Stimulated activated CD4-positive, alpha-beta T cell treated with anti-CD3 and anti-CD28 coated beads, Interleukin-2, amount 100 ng/mL, for 48 hours (primary cell): ENCODE data around the gene PIM3.

Experiments
- DNase-seq, 2 donors: peaks; one replicate each; pipeline ENCODE4 v3.0.0-alpha.2; 2020

Gene PIM3

DNA sequence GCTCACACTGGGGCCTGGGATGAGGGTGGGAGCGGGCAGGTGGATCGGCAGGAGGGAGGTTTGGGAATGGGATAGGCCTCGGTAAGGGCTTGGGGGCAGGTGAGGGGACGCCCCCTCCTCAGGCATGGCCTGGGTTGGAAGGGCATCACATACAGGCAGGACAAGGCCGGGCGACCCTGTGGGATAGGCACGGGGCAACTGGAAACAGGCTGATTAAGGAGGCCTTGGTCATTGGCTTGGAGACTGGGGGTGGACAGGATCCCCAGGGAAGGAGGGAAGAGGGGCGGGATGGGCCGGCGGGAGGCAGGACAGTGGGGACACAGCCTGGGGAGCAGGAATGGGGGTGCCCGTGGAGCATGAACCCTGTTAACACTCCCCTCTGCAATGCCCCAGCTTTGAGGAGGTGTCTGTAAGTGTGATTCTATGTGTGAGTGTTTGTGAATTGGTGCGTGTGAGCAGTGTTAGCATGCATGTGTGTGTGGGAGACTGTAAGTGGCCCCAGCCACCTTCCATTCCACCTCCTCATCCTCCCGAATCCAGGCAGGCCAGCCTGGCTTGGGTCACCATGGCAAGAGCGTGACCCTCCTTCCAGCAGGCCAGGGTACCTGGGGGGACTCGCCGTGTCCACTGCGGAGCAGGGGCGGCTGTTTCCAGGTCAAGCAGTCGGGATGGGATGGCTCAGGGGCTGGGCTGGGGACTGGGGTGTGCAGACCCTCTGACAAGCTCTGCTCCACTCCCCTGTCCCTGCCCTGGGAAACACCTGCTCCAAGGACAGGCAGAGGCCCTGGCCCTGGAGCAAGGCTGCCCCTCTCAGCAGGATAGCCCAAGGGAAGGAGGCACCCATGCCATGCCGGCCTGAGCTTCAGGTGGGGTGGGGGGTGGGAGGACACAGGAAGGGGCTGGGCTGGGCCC is 3.4 kb upstream of the PIM3 start:
- no peak for DNase-seq

DNA sequence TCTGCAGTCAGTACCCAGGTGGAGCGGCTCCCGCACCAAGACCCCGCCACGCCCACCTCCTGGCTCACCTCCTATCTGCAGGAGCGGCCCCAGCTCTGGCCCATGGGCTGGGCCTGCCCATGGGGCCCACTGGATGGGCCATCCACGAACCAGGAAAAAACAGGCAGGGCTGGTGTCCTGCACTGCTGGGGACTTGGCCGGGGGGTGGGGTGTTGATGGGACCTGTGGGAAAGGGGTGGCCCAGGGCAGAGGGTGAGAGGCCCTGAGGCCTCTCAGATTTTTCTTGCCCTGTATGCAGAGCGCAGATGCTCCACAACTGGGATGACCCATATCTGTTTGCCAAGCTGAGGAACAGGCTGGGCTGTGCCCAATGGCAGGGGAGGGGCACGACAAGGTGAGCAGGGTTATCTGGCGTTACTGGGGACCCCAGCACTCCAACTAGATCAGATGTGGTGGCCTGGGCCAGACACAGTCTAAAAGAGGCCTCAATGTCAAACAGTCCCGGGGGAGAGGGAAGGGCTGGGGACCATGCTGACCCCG is 2.7 kb upstream of the PIM3 start:
- DNase-seq, result no peak

DNA sequence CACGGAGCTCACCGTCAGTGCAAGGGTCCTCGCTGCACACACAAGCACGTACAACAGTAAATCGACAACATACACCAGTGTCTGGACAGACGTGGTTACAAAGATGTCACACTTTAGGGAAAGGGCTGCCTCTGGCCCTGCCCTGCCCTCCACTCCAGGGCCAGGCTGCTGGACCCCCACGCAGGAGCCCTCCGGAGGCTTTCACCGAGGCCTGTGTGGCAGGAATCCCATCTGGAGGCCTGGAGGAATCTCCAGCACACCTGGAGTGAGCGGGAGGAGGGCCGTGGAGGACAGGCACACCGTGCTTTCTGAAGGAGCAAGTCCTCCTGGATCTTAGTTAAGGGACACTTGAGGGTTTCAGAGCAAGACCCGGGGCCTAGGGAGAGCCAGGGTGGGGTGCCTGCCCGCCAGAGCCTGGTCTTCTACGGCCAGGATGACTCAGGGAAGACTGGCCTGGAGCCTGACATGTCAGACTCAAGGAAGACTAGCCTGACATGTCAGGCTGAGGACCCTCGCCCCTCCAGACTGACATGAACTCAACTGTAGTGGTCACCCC is 2.1 kb upstream of the PIM3 start:
- no peak for DNase-seq

DNA sequence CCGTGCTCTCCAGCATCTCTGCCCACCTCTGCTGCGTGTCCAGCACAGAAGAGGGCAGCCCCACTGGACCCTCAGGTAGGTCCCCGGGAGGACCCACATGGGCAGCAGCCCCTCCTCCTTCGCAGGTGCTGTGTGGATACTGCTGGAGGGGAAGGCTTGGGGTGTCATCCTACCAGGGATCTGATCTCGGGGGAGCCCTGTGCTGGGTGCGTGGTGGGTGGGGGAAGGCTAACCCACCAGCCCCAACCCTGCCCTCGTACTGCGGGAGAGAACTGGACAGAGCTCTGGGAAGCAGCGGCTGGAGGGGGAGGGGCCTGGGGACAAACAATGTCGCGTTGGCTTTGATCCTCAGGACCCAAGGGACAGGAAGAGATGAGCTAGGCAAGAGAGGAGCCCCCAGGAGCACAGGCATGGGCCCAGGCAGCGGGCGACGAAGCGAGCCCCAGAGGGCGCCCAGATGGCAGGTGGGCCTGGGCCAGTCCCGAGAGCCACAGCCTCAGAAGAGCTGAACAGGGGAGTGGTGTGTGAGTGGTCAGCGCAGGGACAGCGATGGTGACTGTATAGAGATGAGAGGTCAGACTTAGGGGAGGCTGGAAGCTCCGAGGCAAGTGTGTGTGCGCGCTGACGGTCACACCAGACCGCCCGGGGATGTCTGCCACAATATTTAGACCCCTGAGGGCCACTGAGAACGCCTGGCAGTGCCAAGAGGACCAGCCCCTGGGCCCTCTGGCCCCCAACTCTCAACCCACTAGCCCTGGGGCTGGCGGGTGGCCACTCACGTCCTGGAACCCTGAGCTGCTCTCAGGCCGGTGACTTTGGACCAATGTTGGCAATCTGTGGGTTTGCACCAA is 1.4 kb upstream of the PIM3 start:
- DNase-seq, result no peak

- DNase-seq, result no peak
Observed at GRCh38 chr22:49959782-49960158, 802 bp upstream of the PIM3 start.

DNA sequence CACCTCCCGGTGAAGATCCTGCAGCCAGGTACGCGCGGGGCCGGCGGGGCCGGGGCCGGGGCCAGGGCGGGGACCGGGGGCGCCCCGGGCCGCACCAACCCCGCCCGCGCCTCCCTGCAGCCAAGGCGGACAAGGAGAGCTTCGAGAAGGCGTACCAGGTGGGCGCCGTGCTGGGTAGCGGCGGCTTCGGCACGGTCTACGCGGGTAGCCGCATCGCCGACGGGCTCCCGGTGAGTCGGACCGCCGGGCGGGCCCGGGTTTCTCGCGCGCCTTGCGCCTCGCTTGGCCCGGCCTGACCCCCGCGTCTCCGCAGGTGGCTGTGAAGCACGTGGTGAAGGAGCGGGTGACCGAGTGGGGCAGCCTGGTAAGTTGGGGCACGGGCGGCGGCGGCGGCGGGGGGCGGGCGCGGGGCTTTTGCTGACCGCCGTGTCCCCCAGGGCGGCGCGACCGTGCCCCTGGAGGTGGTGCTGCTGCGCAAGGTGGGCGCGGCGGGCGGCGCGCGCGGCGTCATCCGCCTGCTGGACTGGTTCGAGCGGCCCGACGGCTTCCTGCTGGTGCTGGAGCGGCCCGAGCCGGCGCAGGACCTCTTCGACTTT is 531 bp downstream of the PIM3 start:
- DNase-seq, result no peak

GRCh38 chr22:49961601-49962011 is 1.0 kb downstream of the PIM3 start:
- no peak for DNase-seq

GRCh38 chr22:49962012-49962750 is 1.6 kb downstream of the PIM3 start:
- peak; percentile 82 to 83 for DNase-seq

- DNase-seq, result no peak
Observed at GRCh38 chr22:49962751-49963646, 2.4 kb downstream of the PIM3 start.

GRCh38 chr22:49963647-49964026 is 3.1 kb downstream of the PIM3 start:
- no peak for DNase-seq

DNA sequence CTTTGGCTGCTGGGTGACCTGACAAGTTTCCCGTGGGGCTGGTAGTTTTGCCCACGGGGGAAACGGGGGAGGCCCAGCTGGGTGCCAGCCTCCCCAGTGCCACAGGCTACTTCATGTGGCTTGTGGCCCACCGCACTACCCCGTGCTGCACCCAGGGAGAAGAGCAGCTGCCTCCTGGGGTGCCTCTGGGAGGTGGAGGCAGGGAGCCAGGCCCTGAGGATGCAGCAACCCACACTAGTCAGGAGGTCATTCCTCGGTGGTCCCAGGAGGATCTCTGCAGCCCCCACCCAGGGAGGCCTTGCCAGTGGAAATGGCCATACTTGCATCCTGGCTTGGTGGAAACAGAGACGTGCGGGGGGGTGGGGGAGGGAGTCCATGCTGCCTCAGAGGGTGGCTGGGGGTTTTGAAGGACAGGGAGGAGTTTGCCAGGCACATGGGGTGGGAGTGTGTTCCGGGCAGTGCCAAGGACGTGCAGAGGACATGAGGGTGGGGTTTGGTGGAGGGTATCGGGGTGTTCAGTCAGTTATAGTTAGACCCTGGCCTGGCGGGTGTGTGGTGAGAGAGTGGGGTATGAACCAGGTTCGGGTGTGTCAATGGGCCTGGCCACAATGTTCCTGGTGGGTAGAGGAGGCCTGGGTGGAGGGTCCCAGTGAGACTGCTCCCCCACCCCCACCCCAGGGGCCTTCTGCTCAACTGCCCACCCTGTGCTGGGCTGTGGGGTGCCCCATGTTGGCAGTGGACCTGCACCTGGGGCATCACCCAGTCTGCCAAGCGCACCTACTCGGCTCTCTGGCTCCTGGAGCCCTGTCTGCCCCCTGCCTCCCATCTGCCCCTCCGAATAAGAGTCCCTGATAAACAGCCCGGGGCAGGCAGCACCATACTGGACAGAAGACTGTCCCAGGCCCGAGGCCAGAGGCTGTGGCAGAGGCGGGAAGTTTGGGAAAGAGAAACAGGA is 3.8 kb downstream of the PIM3 start:
- DNase-seq, result no peak

- no peak for DNase-seq
Observed at GRCh38 chr22:49965091-49966040, 4.8 kb downstream of the PIM3 start.

GRCh38 chr22:49966041-49966773 is 5.6 kb downstream of the PIM3 start:
- DNase-seq, result no peak

DNA sequence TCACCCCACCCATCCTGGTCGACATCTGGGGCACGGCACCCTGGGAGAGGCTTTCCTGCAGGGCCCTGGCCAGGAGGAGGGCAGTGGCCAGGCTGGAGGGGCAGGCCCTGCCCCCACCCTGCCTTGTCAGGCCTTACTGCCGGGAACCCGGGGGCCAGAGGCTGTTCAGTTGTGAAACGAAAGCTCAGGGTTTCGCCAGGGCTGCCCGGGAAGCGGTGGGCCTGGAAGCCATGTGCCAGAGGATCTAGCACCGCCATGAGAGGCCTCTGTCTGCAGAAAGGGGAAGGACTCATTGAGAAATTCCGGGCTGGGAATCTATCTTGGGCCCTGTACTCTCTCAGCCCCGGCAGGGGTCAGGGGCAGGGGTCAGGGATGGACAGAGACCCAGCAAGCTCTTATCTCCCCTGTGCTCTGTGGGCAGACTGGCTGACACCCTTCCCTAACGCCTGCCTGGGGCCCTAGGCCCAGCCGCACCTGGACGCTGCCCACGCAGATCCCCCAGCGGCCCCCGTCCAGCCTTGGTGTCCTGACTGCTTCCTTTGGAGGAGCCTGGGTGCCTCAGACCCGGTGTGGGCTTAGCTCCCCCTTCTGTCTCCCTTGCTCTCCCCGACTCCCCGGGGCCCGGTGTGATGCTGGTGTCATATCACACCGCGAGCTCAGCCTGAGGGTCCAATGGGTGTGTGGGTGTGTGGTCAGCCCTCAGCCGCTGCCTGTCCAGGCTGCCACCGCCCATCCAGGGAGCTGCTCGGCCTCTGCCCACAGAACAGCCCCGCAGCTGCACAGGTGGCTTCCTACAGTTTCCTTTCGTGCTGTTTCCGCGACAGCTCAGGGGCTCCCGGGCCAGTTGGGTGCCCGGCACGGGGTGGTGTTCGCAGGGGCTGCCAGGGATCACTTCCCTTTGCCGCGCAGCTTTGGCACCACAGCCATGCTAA is 6.5 kb downstream of the PIM3 start:
- DNase-seq, result no peak

- DNase-seq, result no peak
Observed at GRCh38 chr22:49967706-49968208, 7.2 kb downstream of the PIM3 start.

DNA sequence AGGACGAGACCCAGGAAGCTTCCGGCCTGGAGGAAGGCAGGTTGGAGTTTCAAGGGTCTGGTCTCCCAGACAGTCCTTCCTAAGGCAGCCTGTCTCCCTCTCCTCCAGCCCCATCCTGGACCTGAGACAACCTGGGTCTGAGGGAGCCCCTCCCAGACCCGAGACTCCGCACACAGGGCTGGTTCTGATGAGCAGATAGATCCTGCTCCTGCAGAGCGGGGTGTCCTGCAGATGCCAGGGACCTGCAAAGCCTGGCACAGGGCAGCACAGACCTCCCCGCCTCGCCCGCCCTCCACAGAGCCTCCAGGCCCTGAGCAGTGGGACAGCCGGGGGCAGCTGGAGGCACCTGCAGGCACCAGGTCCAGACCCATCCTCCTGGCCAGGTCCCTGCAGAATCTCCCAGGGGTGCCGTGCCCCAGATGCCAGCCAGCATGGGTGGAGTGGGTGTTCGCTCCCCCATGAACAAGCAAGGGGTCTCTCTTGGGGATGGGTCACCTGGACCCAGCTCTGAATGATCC is 7.8 kb downstream of the PIM3 start:
- DNase-seq, result no peak
